Esophagus muscularis mucosa (tissue), 4 donors: ENCODE data around the gene SPTB. TPM values are rescaled to one million over a fixed set of nuclear protein-coding genes. Genes with fewer than 3 reads are reported as not detected.

Experiments used
- DNase-seq: peaks from one replicate; pipeline ENCODE4 v3.0.0-alpha.2; 2017; ENCODE audit errors: extremely low spot score
- H3K27ac ChIP-seq, 4 donors: fragments of 200-600 bp; sonication (generic); replicated peaks in 1 of 4; 1 replicate in 3 of 4; 2 replicates in 1 of 4; pipeline ENCODE4 v1.5.1; 2016 to 2019; ENCODE audit warnings: mild to moderate bottlenecking in 1 of 4
- H3K27me3 ChIP-seq, 4 donors: fragments of 200-600 bp; sonication (generic); one replicate each; pipeline versions ENCODE4 v1.5.1 to v1.6.0; 2016 to 2019
- H3K36me3 ChIP-seq, 4 donors: fragments of 200-600 bp; sonication (generic); one replicate each; pipeline ENCODE4 v1.5.1; 2016 to 2019
- H3K4me1 ChIP-seq, 4 donors: fragments of 200-600 bp; sonication (generic); one replicate each; pipeline ENCODE4 v1.5.1; 2016 to 2019
- H3K4me3 ChIP-seq, 4 donors: fragments of 200-600 bp; sonication (generic); 1 replicate in 2 of 4; 2 replicates in 2 of 4; pipeline ENCODE4 v1.5.1; 2016 to 2019; ENCODE audit warnings: mild to moderate bottlenecking in 4 of 4, moderate library complexity in 1 of 4
- H3K9me3 ChIP-seq, 4 donors: fragments of 200-600 bp; sonication (generic); 1 replicate in 3 of 4; 2 replicates in 1 of 4; pipeline ENCODE4 v1.5.1; 2016 to 2019
- EP300 ChIP-seq: sonication (generic); formaldehyde crosslinking; IDR thresholded peaks from one replicate; pipeline ENCODE4 v1.6.1; 2017; ENCODE audit warnings: antibody characterized with exemption
- POLR2A ChIP-seq: fragments of 450-650 bp; IDR thresholded peaks from one replicate; pipeline ENCODE4 v1.6.1; 2017; ENCODE audit warnings: antibody characterized with exemption, moderate library complexity, mild to moderate bottlenecking, low read depth
- POLR2AphosphoS5 ChIP-seq, 2 donors: sonication (generic); formaldehyde crosslinking; IDR thresholded peaks; one replicate each; pipeline ENCODE4 v1.6.1; 2017; ENCODE audit warnings: antibody characterized with exemption in 2 of 2
- WGBS: methylation state at CpG from one replicate; pipeline ENCODE4 v1.1.5; 2018; 5-methylcytosine and 5-hydroxymethylcytosine counted together
- intact Hi-C: fragments of 100-400 bp; cut with DNase I; formaldehyde crosslinking; loops from one replicate; pipeline ENCODE4 v1.15.1; 2023
- total RNA-seq, 4 donors: library from RNA; depleted of rRNA; stranded (reverse); fragments of >200 nt; gene quantifications; one replicate each; pipeline versions ENCODE4 v1.1.0 to v1.2.1, GENCODE V29; 2016
- TF ChIP-seq, protein P1 (sequence below), 3 experiments: fragments of 200-600 bp in 2 of 3; fragments of 450-650 bp in 1 of 3; sonication (generic) in 2 of 3; IDR thresholded peaks; one replicate each; pipeline ENCODE4 v1.5.1; 2017 to 2019; ENCODE audit warnings: antibody characterized with exemption in 3 of 3, mild to moderate bottlenecking in 2 of 3, moderate library complexity in 1 of 3

Gene SPTB
- total RNA-seq, 4 donors from 2014 or later = 0.83 to 2.5 (median 1.8) TPM

DNA sequence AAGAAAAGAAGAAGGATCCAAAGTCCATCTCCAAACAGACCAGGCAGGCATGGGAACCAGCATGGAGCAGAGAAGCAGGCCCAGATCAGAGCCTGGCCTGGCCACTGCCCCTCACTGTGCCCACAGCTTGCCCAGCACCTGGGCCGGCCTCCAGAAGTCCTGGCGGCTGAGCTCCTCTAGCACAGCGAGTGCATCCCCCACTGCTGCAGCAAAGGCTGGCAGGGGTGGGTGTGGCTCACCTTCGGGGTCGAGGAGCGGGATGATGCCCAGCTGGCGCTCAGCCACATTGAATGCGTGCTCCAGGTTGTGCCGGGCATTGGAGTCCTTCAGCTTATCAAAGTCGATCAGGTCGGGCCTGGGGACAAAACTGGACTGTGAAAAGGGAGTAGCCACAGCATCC lies 78.7 kb downstream of the SPTB start:
- Histone ChIP-seq H3K4me3 (no peak overlapping the region), H3K9me3 (no peaks in the 10 kb centered on the region), H3K27me3 (peaks cover 0 to 4% (median 0%) of the 10 kb centered on the region in 4 donors), H3K27ac (no peak overlapping the region), H3K36me3 (peaks cover 0 to 54% (median 0%) of the 10 kb centered on the region in 4 donors), H3K4me1 (peaks cover 4 to 6% (median 4%) of the 10 kb centered on the region in 4 donors)
- 91% methylated on average over 5 of the region's 11 CpGs for WGBS
- intact Hi-C loops = no loop called here
- no peak for DNase-seq
- TF ChIP-seq POLR2A = no peak
- no peak for TF ChIP-seq POLR2AphosphoS5 (IDR thresholded peaks at IDR 0.05)
- TF ChIP-seq EP300 = no peak
- TF ChIP-seq, protein P1, sequence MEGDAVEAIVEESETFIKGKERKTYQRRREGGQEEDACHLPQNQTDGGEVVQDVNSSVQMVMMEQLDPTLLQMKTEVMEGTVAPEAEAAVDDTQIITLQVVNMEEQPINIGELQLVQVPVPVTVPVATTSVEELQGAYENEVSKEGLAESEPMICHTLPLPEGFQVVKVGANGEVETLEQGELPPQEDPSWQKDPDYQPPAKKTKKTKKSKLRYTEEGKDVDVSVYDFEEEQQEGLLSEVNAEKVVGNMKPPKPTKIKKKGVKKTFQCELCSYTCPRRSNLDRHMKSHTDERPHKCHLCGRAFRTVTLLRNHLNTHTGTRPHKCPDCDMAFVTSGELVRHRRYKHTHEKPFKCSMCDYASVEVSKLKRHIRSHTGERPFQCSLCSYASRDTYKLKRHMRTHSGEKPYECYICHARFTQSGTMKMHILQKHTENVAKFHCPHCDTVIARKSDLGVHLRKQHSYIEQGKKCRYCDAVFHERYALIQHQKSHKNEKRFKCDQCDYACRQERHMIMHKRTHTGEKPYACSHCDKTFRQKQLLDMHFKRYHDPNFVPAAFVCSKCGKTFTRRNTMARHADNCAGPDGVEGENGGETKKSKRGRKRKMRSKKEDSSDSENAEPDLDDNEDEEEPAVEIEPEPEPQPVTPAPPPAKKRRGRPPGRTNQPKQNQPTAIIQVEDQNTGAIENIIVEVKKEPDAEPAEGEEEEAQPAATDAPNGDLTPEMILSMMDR (IDR thresholded peaks at IDR 0.05) = no peak

DNA sequence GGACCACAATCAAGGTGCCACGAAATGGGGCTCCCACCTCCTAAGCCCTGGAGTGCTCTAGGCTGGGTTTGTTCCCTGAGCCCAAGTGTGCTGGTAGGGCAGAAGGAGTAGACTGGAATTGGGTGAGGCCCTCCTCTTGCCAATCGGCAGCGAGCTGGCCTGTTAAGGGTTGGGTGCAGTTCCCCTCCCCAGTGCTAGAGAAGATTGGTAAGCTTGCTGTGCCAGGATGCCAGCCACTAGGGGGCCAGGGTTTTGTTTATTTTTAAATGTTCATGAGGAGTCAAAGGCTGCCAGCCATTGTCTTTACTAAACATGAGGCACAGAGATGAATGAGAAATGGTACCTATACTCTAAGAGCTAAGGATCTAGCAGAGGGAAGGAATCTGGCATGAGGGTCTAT lies 79.7 kb downstream of the SPTB start:
- no peaks in the 10 kb centered on the region for H3K4me1 ChIP-seq
- no peak for TF ChIP-seq POLR2A
- TF ChIP-seq, protein P1 (IDR thresholded peaks at IDR 0.05) = peak; percentile 9 to 43 (median 19)
- no peak for TF ChIP-seq EP300
- no peak for TF ChIP-seq POLR2AphosphoS5 (IDR thresholded peaks at IDR 0.05)
- no peak overlapping the region for H3K4me3 ChIP-seq
- H3K27ac ChIP-seq = no peak overlapping the region
- intact Hi-C loops = no loop called here
- no peaks in the 10 kb centered on the region for H3K9me3 ChIP-seq
- H3K27me3 ChIP-seq = peaks cover 0 to 4% (median 0%) of the 10 kb centered on the region in 4 donors
- peaks cover 0 to 64% (median 0%) of the 10 kb centered on the region in 4 donors for H3K36me3 ChIP-seq
- 80% methylated on average over 3 of the region's 3 CpGs for WGBS
- no peak for DNase-seq

DNA sequence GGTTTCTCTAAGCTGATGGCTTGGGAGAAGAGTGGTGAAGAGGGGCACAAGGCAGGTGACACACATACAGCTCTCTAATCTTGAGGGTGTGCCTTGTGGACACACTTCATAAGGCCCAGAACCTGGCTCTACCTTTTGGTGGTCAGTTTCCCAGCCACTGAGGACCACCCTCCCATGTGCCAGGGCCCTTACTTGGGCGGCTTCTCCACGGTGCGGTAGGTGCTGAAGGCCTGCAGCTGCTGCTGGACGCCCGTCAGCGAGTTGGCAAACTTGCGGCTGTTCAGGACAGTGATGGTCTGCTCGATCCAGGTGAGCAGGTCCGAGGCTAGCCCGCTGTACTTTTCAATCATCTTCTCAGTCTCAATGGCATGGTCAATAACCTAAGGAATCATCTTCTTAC lies 80.2 kb downstream of the SPTB start:
- H3K36me3 ChIP-seq = peaks cover 0 to 69% (median 0%) of the 10 kb centered on the region in 4 donors

DNA sequence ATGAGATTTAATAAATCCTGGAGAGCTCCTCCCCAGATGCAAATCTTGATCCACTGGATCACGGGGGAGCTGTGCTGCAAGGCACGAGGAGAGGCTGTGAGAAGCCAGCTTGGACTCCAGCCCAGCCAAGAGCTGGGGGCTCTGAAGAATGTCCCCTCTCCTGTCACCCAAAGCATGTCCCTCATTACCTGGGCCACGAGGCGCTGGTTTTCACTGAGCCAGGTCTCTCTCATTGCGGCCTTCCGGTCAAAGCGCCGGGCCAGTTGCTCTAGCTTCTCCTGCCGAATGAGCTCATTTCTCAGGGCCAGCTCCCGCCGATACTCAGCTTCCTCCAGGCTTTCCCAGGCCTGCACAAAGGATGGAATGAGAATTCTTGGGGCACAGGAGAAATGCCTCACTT lies 83.3 kb downstream of the SPTB start:
- no peak overlapping the region for H3K4me3 ChIP-seq
- peaks cover 0 to 90% (median 0%) of the 10 kb centered on the region in 4 donors for H3K36me3 ChIP-seq
- no peak overlapping the region for H3K27ac ChIP-seq
- intact Hi-C loops = no loop called here
- no peaks in the 10 kb centered on the region for H3K4me1 ChIP-seq
- DNase-seq = no peak
- H3K9me3 ChIP-seq = no peaks in the 10 kb centered on the region
- TF ChIP-seq EP300 = no peak
- TF ChIP-seq, protein P1 (IDR thresholded peaks at IDR 0.05) = no peak
- no peak for TF ChIP-seq POLR2AphosphoS5 (IDR thresholded peaks at IDR 0.05)
- TF ChIP-seq POLR2A = no peak
- H3K27me3 ChIP-seq = peaks cover 0 to 4% (median 0%) of the 10 kb centered on the region in 4 donors
- 93% methylated on average over 11 of the region's 11 CpGs for WGBS

More for the DNA sequence above, 80.2 kb downstream of the SPTB start:
- Histone ChIP-seq H3K9me3 (no peaks in the 10 kb centered on the region), H3K27me3 (peaks cover 0 to 4% (median 0%) of the 10 kb centered on the region in 4 donors), H3K4me3 (no peak overlapping the region), H3K4me1 (no peaks in the 10 kb centered on the region), H3K27ac (no peak overlapping the region)
- no peak for TF ChIP-seq POLR2AphosphoS5 (IDR thresholded peaks at IDR 0.05)
- TF ChIP-seq POLR2A = no peak
- TF ChIP-seq EP300 = no peak
- TF ChIP-seq, protein P1 (IDR thresholded peaks at IDR 0.05) = no peak
- intact Hi-C loops = no loop called here
- WGBS = 97% methylated on average over 6 of the region's 10 CpGs
- DNase-seq = no peak

DNA sequence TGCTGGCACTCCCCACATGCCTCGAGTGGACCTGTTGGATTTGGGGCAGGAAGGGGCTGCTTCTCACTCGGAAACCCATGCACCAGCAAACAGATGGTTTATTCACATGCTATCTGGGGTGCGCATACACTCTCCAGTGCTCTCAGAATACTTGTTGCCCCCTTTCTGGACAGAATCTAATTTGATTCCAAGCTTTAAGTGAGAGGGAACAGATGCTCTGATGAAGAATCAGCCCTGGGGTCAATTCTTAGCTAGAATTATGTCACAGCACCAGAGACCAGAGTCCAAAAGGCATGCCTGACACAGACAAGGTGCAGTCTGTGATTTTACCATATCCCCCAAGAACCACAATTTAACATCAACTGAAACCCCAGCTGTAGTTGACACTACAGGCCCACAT lies 83.8 kb downstream of the SPTB start:
- TF ChIP-seq POLR2A = no peak
- TF ChIP-seq POLR2AphosphoS5 (IDR thresholded peaks at IDR 0.05) = no peak
- Histone ChIP-seq H3K4me1 (no peaks in the 10 kb centered on the region), H3K9me3 (no peaks in the 10 kb centered on the region), H3K27me3 (peaks cover 0 to 4% (median 0%) of the 10 kb centered on the region in 4 donors), H3K27ac (no peak overlapping the region), H3K36me3 (peaks cover 0 to 90% (median 0%) of the 10 kb centered on the region in 4 donors), H3K4me3 (no peak overlapping the region)
- intact Hi-C loops = no loop called here
- no peak for DNase-seq
- 85% methylated on average over 3 of the region's 3 CpGs for WGBS
